Measurements from ENCODE around the gene DYSF. TPM values are rescaled to one million over a fixed set of nuclear protein-coding genes. Genes with fewer than 3 reads are reported as not detected.

DYSF gene
- total RNA-seq, 1 experiment from 2014 or later, result 5.5 TPM

GRCh38 chr2:71511776-71512175 is 58.4 kb downstream of the DYSF start:
- DNase-seq, result no peak
- no peaks in the 10 kb centered on the region for H3K4me1 ChIP-seq (ENCODE audit: insufficient read depth, low read length)
- H2BK15ac ChIP-seq (ENCODE audit: low read depth, low read length), result no peak overlapping the region
- H3K9me3 ChIP-seq (ENCODE audit: control insufficient read depth, low read depth, low read length), result no peaks in the 10 kb centered on the region
- no peak overlapping the region for H2AFZ ChIP-seq (ENCODE audit: low read length)
- Mint-ChIP-seq H3K9me3 (no peaks in the 10 kb centered on the region), H3K4me1 (peaks cover 0 to 2% of the 10 kb centered on the region in 2 experiments; a peak in 2 of 4 replicates), H3K4me3 (no peak overlapping the region), H3K36me3 (ENCODE audit: insufficient read depth in 1 of 3, low read depth in 3 of 3) (no peaks in the 10 kb centered on the region), H3K27me3 (ENCODE audit: low read depth) (peaks cover 1% of the 10 kb centered on the region), H3K27ac (no peak overlapping the region)
- H2BK5ac ChIP-seq (ENCODE audit: insufficient read length, low read length), result no peak overlapping the region
- H3K18ac ChIP-seq (ENCODE audit: insufficient read length, low read depth, low read length), result no peak overlapping the region
- no peaks in the 10 kb centered on the region for H3K23me2 ChIP-seq (ENCODE audit: insufficient read length, low read depth, low read length, poor library complexity, severe bottlenecking)
- no peaks in the 10 kb centered on the region for H4K20me1 ChIP-seq (ENCODE audit: control insufficient read depth, insufficient read depth, insufficient read length)
- H3K14ac ChIP-seq (ENCODE audit: insufficient read depth, low read length), result no peak overlapping the region
- no CpG with 5 or more reads among the region's 10 CpGs for WGBS (ENCODE audit: extremely low coverage, insufficient read length, low lambda C conversion rate)
- no peaks in the 10 kb centered on the region for H3K27me3 ChIP-seq (ENCODE audit: insufficient read depth, low read length)
- H4K8ac ChIP-seq (replicated peaks; ENCODE audit: insufficient read length, low read depth, low read length), result no peak overlapping the region
- H3K9ac ChIP-seq (ENCODE audit: extremely low read depth, insufficient read length, low read length), result no peak overlapping the region
- H4K91ac ChIP-seq (ENCODE audit: insufficient read length, low read depth, low read length), result no peak overlapping the region
- no peaks in the 10 kb centered on the region for H3K79me2 ChIP-seq (ENCODE audit: insufficient read depth, low read length)
- H2BK120ac ChIP-seq (ENCODE audit: low read depth, low read length, poor library complexity, severe bottlenecking), result no peak overlapping the region
- no peak overlapping the region for H3T11ph ChIP-seq (ENCODE audit: low read length)
- no peak overlapping the region for H3K27ac ChIP-seq (ENCODE audit: insufficient read length, low read depth, low read length)
- H3K4me2 ChIP-seq (ENCODE audit: insufficient read depth, insufficient read length, low read length), result no peak overlapping the region
- no peaks in the 10 kb centered on the region for H3K79me1 ChIP-seq (ENCODE audit: insufficient read depth, low read depth, low read length, poor library complexity, severe bottlenecking)
- H2BK12ac ChIP-seq (ENCODE audit: insufficient read length, low read depth, low read length), result no peak overlapping the region
- no peak overlapping the region for H3K56ac ChIP-seq (ENCODE audit: insufficient read length, low read depth, low read length)
- H3K4ac ChIP-seq (ENCODE audit: low read depth, low read length), result no peak overlapping the region
- no peak overlapping the region for H4K5ac ChIP-seq (ENCODE audit: insufficient read length, low read depth, low read length)
- H2BK20ac ChIP-seq (ENCODE audit: low read depth, low read length, poor library complexity, severe bottlenecking), result no peak overlapping the region
- H2AK5ac ChIP-seq (ENCODE audit: insufficient read length, low read length), result no peak overlapping the region
- H3K23ac ChIP-seq (ENCODE audit: insufficient read length, low read depth, low read length), result no peak overlapping the region
- TF ChIP-seq CTCF (conservative IDR thresholded peaks at IDR 0.05), result no peak

Data from H9 (cell line).